DMS 273 (cell line): ENCODE data around the gene LANCL3.
"Not testable (repeated sequence)": the region's sequence is repeated elsewhere in the genome, so short reads cannot be mapped to it uniquely, and the experiment has no call there.

Experiments used
- DNase-seq: peaks from one replicate; lab custom pipeline; 2025; ENCODE audit not compliant: unreplicated experiment; lab: John Stamatoyannopoulos, UW

Gene LANCL3

GRCh38 chrX:37609727-37610126 is 38.3 kb downstream of the LANCL3 start:
- no peak for DNase-seq

DNA sequence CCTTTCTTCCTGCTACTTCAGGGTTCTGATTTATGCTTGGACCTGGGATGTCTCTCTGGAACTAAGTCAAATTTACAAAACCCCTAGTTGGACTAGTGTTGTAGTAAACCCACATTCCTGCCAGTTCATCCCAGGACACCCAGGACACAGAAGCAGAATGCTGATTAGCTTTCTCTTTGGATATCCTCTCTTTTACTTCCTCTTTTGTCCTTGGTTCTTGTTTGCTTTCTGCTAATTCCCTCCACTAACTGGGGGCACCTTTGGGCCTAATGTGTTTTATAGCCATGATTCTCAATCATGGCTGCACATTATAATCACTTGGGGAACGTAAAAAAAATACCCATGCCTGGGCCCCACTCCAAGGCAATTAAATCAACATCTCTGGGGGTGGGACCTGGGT is 42.5 kb downstream of the LANCL3 start:
- DNase-seq, result no peak

- no peak for DNase-seq
Observed at GRCh38 chrX:37627602-37628001, 56.1 kb downstream of the LANCL3 start.

DNA sequence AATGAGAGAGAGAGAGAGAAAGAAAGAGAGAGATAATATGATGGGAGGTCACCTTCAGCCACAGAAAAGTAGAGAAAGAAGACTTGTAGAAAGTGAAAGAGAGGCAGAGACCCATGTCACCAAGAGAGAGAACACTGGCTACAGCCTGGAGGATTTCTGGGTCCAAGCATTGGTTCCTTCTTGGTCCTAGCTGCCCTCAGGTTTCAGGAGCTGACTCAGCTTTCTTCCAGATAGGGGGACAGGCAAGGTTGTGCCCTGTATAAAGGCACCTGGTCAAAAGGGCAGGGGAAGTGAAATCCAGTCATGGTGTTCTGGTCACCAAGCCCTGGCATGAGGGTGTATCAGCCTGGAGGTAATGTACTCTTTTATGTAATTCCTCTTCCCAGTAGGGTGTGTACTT is 66.6 kb downstream of the LANCL3 start:
- DNase-seq, result no peak

- DNase-seq, result no peak
Observed at GRCh38 chrX:37640142-37640541, 68.7 kb downstream of the LANCL3 start.

DNA sequence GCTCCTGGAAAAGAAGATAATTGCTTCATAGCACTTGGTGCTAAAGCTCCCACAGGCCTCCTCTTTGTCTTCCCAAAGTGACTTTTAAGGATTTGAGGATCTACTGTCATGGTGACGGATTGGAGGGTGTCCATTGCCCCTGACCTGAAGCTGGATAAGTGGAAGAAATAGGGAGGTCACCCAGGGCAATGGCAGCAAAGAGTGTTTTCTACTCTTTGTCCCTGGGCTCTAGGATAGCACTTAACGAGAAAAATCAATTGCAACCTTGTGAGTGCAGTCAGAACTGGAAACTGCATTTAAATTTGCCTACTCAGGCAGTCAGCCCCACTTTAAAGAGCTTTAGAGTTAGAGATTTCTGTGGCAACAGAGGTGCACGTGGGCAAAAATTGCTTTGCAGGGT is 70.4 kb downstream of the LANCL3 start:
- no peak for DNase-seq

- DNase-seq, result peak; percentile 26
Observed at GRCh38 chrX:37644381-37645305, 73.2 kb downstream of the LANCL3 start.

GRCh38 chrX:37646254-37646653 is 74.8 kb downstream of the LANCL3 start:
- DNase-seq, result peak; percentile 32

GRCh38 chrX:37650879-37651278 is 79.4 kb downstream of the LANCL3 start:
- not testable (repeated sequence) for DNase-seq

DNA sequence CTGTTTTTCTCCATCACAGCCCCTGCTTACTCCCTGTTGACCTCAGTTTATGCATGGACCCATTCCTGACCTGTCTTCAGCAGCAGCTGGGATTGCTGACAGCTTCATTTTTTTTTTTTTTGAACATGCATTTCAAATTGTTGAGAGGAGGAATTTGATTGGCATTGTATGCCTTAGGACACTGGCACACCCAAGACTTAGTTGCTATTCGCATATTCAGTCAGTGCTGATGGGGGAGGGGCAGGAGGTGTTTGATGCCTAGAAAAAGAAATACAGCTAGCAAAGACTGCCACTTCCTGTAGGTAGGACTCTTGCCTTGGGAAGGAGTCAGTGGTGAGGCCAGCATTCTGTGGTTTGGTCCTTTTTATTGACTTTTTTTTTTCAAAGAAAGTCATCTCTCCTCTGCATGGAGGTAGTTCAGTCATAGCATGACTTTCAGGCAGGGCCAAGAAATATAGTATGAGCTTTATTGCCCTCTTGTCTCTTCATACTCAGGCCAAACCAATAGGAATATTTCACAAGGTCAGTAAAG is 80.5 kb downstream of the LANCL3 start:
- DNase-seq, result no peak

GRCh38 chrX:37652589-37653231 is 81.2 kb downstream of the LANCL3 start:
- DNase-seq, result no peak

- no peak for DNase-seq
Observed at GRCh38 chrX:37653397-37654085, 82.1 kb downstream of the LANCL3 start.

GRCh38 chrX:37658343-37659030 is 87.0 kb downstream of the LANCL3 start:
- DNase-seq, result no peak

DNA sequence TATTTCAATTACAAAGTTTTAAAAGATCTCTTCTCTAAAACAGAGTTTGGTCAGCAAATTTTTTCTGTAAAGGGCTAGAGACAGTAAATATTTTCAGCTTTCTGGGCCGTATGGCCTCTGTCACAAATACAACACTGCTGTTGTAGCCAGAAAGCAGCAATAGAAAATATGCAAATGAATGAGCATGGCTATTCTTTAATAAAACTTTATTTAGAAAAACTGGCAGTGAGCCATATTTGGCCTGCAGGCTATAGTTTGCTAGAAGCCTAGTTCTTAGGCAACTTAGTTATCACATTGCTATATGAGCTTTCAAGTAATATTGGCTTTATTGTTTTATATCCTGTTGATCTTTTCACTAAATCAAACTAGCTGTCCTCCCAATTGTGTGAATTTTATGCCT is 87.6 kb downstream of the LANCL3 start:
- DNase-seq, result no peak

DNA sequence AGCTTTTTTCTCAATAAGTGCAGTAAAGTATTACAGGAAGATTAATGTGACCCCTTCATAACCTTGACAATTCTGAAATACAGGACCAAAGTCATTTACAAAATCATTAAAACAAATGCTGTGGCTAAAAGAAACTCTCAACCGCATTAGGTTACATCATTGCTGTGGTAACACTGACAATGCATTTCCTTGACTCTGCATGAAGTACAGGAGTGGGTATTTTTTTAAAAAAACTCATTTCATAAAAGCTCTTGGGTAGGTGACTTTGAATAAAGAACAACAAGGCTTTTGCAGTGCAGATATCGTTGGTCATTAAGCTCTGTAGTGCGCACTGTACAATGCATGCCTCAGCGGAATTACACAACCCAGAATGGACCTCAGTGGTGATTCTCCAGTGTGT is 90.7 kb downstream of the LANCL3 start:
- no peak for DNase-seq

- no peak for DNase-seq
Observed at GRCh38 chrX:37666516-37666915, 95.1 kb downstream of the LANCL3 start.

DNA sequence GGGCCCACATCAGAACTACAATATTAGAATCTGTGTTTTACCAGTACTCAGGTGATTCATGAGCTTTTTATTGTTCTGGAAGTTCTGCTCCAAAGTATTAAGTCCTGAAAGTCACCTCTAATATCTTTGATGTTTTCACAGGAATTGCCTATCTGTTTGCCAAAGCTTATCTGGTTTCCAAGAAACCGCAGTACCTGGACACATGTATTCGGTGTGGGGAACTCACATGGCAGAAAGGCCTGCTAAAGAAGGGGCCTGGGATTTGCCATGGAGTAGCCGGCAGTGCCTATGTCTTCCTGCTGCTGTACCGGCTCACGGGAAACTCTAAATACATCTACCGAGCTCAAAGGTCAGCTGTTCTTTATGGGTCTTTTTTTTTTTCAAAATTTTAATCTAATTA is 95.7 kb downstream of the LANCL3 start:
- no peak for DNase-seq

GRCh38 chrX:37672563-37672962 is 101.1 kb downstream of the LANCL3 start:
- no peak for DNase-seq

DNA sequence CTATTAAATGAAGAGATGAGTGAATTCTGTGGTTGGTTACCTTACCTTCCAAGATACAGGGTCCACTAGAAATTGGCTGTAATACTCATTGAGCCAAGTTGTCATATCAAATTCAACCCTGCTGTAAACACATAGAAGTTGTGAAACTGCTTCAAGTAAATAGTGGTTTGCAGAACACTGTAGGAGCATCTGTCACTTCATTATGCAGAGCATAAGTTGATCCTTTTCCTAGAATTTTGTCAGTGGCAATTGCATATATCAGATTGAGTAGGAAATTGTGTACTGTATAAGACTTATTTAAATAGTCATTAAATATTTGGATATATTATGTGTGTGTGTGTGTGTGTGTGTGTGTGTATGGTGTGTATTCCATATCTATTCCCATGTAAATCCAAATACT is 105.3 kb downstream of the LANCL3 start:
- DNase-seq, result peak; percentile 22

DNA sequence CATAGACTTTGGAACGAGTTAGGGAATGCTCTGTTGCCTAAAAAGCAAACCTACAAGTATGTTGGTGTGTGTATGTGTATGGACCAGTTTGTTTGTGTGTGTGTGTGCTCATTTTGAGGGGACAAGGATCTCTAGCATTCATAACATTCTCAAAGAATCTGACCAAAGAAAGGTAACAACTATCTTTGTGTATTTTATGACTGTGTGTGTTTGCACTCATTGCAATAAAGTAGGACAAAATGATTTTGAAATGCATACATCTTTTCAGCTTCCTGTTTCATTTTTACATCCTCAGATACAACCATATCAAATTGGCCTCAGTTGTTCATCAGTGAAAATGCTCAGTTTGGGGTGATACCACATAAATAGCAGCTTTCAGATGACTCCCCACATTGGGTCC is 105.8 kb downstream of the LANCL3 start:
- DNase-seq, result no peak

DNA sequence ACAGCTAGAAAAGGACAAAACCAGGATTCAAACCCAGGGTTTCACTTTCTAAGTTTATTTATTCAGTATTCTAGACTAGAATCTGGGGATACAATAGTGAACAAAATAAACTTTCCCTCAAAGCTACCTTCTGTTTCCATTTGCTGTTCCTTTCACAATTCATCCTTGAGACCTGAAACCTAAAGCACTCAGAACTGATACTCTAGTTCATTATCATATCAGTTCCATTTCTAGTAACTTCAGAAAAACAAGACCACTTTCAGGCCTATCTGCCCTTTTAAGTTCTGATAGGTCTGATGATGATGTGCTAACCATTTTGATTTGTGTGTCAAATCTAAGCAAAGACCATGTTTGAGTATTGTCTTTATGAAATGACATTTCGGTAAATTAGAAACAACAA is 106.3 kb downstream of the LANCL3 start:
- no peak for DNase-seq
